Eye (tissue), 1 donor: ENCODE measurements around the gene PLEKHS1.

ENCODE experiments used
- DNase-seq: peaks from one replicate; pipeline ENCODE4 v3.0.0-alpha.2; 2015

PLEKHS1 gene

DNA sequence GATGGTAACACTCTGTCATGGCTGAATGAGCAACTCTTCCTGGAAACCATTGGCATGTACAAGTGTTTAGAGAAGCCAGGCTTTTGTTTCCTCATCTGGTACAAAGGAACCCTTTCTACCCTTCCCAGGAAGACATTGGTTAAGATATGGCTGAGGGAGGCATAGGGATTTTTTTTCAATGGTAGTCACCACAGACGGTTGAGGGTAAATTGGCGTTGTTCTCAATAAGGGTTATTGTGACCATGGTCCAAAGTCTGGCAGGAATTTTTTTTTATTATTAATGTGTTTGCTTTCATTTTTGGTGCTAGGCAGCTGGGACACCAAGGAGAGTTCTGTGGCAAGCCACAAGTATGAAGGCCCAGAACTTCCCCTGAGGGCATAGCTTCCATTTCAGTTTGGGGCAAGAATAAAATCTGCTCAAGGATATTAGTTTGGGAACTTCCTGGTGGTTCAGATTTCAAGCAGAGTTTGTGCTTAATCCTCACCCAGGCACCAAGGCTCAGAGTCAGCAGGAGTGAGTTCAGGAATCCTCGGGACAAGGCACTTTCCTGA, at the start of gene PLEKHS1:
TSS of gene PLEKHS1 (plus strand) at position 502 of the 552 bp plus-strand sequence. CDS start 3,596 bp downstream, outside the sequence.
- no peak for DNase-seq

DNA sequence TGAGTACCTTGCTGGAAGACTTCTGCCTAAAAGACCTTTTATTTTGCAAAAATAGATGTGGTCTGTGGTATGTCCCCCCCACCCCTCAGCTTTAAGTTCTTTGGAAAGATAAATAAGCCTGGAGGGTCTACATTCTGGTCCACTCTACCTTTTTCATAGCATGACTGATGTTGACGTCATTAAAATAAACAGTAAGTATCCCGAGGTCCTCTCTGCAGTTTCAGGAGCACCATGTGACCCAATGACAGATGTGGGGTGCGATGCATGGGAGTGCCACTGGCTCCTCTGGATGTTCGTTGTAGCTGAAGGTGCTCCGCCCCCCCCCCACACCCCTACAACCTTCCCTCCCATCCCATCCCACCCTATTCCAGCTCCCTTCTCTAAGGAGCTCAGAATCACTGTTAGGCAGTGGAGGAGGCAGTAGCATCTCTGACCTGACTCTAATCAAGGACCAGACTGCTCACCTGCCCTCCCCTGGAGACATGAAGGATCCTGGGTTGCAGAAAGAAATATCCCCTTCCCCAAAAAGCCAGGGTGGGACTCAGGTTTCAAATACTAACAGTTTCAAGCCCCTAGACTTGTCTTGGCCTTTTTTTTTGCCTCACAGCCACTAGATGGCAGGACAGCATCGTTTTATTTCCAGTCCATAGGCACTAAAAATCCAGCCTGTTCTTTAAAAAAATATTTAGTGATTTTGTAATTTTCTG, 46.7 kb upstream of the PLEKHS1 start:
- peak; percentile 83 for DNase-seq

GRCh38 chr10:113705344-113705652, 46.2 kb upstream of the PLEKHS1 start:
- DNase-seq = no peak

DNA sequence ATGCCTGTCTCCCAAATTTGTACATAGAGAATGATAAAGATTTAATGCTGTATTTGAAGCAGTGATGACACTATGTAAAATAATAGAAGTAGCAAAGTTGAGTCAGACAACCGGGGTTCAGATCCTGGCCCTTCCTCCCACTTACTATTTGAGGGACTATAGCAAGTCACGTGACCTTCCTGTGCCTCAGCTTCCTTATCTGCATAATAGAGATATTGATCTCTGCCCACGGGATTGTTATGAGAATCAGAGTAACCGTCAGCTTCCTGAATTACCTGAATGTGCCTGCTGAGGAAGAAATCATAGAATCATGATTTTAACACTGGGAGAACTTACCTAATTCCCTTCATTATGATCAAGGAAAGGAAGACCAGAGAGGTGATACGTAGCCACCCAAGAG, 44.9 kb upstream of the PLEKHS1 start:
- DNase-seq = no peak

- no peak for DNase-seq
Measured at GRCh38 chr10:113708640-113709039, 42.8 kb upstream of the PLEKHS1 start.

GRCh38 chr10:113709221-113709838, 42.2 kb upstream of the PLEKHS1 start:
- DNase-seq = no peak

GRCh38 chr10:113711142-113711541, 40.3 kb upstream of the PLEKHS1 start:
- DNase-seq = peak; percentile 52

- no peak for DNase-seq
Measured at GRCh38 chr10:113712024-113712423, 39.5 kb upstream of the PLEKHS1 start.

GRCh38 chr10:113712755-113713639, 38.5 kb upstream of the PLEKHS1 start:
- no peak for DNase-seq

DNA sequence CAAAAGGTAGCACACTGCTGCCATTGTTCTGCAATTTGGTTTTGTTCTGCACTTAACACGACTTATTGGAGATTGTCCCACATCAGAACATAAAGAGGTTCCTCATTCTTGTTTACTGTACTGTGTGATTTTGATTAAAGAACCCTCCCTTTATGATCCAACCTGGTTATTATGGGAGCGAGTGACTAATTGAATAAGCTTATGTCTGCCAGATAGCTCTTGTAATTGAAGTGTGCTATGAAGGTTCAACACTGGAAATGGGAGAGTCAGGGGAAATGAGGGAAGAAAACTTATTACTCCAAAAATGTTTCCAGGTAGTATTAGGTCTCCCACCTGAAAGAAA, 37.9 kb upstream of the PLEKHS1 start:
- no peak for DNase-seq

- no peak for DNase-seq
Measured at GRCh38 chr10:113716109-113716910, 35.2 kb upstream of the PLEKHS1 start.

GRCh38 chr10:113718969-113719822, 32.3 kb upstream of the PLEKHS1 start:
- no peak for DNase-seq

- no peak for DNase-seq
Measured at GRCh38 chr10:113720386-113720785, 31.1 kb upstream of the PLEKHS1 start.

DNA sequence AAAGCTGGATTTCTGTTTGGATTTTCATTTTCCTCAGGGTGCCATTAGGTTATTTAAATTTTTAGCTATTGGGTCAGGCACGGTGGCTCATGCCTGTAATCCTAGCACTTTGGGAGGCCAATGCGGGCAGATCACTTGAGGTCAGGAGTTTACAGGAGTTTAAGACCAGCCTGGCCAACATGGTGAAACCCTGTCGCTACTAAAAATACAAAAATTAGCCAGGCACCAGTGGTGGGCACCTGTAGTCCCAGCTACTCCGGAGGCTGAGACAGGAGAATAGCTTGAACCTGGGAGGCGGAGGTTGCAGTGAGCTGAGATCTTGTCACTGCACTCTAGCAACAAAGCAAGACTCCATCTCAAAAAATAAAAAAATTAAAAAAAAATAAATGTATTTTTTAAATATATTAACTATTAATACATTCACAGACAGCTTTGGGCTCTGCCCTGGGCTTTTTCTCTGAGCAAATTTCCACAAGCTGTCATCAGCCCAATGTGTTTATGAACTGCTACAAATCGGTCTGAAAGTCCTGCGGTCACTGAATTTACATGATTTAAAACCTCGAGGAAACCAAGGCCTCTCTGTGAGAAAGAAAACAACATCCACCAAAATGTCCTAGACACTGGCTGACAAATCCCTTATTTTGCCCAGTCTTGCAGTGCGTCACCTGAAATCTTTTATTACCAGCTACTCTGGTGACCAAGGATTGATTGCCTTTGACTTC, 19.2 kb upstream of the PLEKHS1 start:
- DNase-seq = no peak

- no peak for DNase-seq
Measured at GRCh38 chr10:113732966-113733365, 18.5 kb upstream of the PLEKHS1 start.

GRCh38 chr10:113733635-113734034, 17.8 kb upstream of the PLEKHS1 start:
- peak; percentile 18 for DNase-seq

- peak; percentile 9 for DNase-seq
Measured at GRCh38 chr10:113735913-113736312, 15.6 kb upstream of the PLEKHS1 start.

- DNase-seq = no peak
Measured at GRCh38 chr10:113736576-113736975, 14.9 kb upstream of the PLEKHS1 start.

GRCh38 chr10:113739031-113739430, 12.5 kb upstream of the PLEKHS1 start:
- no peak for DNase-seq

GRCh38 chr10:113739577-113739976, 11.9 kb upstream of the PLEKHS1 start:
- no peak for DNase-seq

GRCh38 chr10:113740850-113741249, 10.6 kb upstream of the PLEKHS1 start:
- DNase-seq = no peak
